NCI-H2107 treated with DMSO at 0.1 percent for 48 hours (cell line): ENCODE data around the gene NPRL2.

ENCODE experiments used
- DNase-seq: peaks from one replicate; lab custom pipeline; 2025; ENCODE audit not compliant: unreplicated experiment; lab: John Stamatoyannopoulos, UW

NPRL2 gene

DNA sequence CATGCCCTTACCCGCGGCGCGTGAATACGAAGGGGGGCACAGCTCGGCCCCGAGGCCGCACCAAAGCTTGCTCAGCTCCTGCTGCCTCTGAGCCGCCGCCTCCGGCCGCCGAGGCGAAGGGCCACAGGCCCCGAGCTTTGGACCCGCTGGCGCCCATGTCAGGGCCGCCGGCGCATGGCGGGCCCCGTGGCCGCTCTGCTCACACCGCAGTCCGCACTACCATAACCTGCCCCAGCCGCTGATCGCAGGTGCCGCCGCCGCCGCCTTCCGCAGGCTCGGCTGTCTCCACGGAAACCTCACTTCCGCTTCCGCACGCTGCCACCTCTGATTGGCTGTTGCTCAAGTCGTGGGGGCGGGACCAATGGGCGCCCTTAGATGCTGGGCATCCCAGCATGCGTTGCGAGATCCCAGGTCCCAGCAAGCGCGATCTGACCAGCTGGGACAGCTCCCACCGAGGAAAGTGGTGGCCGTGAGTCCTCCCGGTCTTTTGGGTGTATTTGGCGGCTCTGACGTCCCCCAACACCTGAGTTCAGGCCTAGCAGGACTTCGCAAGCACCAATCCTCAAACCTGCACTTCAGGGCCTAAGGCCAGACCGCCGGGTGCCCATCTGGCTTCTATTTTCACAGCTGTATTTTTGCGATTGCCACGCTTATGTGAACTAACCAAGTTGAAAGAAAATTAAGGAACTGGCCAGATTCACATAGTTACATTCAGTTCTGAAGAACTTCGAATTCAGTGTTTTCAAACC is 22.5 kb downstream of the NPRL2 start, which contains the start of gene TUSC2:
Gene TUSC2, minus strand, starts transcription at position 281 of the 749 bp plus-strand sequence. Its CDS starts 124 bp downstream, at position 157.
- peak; percentile 78 for DNase-seq

DNA sequence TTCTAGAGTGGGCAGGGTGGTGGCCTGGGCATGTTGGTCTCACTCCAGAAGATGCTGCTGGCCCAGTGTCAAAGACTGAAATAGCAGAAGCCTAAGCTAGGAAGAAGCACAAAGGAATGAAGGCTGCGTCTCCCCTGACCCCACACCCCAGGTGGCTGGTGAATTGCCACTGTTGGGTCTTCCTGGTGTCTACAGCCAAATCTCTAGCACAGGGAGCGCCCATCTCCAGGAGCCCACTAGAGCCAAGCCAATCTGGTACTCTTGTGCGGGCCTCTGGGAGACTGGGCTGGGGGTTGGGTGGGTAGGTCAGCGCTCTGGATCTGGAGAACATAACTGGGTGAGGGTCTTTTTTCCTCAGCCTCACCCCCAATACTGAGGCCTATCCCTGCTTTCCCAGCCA is 23.4 kb downstream of the NPRL2 start:
- DNase-seq = no peak

GRCh38 chr3:50326182-50326541 is 24.4 kb downstream of the NPRL2 start:
- no peak for DNase-seq

DNA sequence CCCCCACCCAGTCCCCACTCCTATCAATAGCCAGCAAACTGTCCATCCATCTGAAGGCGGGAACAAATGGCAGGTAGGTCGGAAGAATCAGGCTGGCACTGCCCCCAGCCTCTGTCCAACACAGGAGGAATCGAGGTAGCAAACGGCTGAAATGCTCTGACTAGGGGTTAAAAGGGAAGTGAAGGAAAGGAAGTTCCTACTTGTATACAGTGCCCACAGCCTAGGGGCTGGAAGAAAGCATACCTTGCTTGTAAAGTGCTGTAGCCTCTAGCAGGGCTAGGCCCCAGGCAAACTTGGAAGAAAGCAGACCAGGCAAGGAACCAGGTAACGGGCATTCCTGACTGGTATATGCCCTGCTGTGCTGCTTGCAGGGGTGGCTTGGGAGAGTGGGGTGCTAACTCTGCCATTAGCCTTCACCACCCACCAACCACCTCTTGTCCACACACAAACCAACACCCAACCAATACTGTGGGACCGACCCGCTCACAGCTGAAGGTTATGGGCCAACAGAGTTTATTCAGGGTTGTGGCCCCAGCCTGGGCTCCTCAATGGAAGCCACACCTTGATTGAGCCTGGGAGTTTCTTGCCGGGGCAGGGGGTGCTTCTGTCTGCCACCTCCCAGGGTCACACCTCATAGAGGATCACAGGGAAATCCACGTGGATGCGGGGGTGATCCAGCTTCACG is 24.9 kb downstream of the NPRL2 start:
- no peak for DNase-seq

- no peak for DNase-seq
Observed at GRCh38 chr3:50325113-50325480, 25.5 kb downstream of the NPRL2 start.

DNA sequence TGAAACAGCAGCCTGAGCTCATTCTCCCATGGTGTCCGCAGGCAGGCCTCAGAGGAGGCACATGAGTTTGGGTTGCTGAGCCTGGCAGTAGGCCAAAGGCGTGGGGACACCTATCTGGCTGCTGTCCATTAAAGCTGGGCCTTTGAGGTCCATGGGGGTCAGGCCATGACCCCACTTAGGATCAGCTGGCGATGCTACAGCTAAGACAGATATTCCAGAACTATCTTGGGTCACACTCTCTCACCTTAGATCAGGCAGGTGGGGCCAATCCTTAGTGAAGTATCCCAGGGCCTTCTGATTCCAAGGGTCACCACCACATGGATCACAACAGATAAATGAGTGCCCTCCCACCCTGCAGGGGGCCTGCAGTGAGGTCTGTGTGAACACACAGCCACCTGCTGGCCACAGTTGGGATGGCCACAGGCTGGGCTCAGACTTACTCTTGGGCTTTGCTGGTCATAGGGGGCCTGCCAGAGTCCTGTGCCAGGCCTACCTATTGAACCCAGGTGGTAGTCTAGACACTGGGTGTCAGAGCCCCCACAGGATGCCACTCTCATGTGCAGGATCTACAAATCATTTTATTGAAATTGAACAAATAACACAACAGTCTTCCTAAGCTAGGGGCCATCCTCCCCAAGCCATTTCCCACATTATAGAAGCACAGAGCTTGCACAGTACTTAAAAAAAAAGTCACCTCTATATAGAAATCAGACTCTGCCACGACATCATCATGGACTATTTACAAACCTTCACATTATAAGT is 26.0 kb downstream of the NPRL2 start:
- DNase-seq = no peak

DNA sequence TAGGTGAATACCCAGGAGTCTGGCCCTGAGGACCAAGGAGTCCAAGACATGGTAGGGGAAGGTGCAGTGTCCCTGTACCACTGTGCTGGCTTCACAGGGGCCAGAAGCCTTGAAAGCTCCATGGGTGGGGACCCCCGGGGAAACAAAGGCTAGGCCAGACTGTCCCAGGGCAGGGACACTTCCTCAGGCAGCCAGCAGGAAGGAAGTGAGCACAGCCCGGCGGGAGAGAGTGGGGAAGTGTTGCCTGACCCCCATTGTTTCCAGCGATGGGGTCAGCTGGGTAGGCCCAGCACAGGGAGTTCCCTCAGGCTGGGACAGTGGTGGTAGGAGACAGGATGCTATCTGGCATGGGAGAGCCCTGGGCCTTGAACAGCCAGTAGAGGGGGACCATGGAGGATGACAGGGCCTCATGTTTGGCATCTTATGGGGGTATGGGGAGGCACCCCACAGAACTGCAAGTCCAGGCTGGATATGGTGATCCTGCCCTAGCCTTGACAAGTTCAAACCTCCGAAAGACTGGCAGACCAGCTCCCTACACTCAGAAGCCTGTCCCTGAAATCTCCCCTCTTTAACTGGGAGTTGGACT is 26.9 kb downstream of the NPRL2 start:
- no peak for DNase-seq

- no peak for DNase-seq
Observed at GRCh38 chr3:50323092-50323600, 27.4 kb downstream of the NPRL2 start.

GRCh38 chr3:50322386-50323091 is 28.0 kb downstream of the NPRL2 start, which contains the start of gene HYAL2:
Gene HYAL2, minus strand, starts transcription at chr3:50322745. Its CDS starts 2,256 bp downstream, at chr3:50320489.
- no peak for DNase-seq

DNA sequence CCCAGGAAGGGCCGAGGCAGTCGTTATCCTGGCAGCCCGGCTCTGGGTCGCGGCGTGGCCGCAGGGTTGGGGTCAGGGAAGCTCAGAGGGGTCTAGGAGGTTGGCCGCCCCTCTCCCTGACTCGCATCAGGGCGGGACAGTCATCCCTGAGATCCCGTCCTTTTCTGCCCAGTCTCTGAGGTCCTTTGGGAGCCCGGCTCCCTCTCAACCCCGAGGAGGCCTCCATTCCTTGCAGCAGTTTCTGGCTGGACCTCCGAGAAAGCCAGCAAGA is 28.5 kb downstream of the NPRL2 start:
- no peak for DNase-seq

DNA sequence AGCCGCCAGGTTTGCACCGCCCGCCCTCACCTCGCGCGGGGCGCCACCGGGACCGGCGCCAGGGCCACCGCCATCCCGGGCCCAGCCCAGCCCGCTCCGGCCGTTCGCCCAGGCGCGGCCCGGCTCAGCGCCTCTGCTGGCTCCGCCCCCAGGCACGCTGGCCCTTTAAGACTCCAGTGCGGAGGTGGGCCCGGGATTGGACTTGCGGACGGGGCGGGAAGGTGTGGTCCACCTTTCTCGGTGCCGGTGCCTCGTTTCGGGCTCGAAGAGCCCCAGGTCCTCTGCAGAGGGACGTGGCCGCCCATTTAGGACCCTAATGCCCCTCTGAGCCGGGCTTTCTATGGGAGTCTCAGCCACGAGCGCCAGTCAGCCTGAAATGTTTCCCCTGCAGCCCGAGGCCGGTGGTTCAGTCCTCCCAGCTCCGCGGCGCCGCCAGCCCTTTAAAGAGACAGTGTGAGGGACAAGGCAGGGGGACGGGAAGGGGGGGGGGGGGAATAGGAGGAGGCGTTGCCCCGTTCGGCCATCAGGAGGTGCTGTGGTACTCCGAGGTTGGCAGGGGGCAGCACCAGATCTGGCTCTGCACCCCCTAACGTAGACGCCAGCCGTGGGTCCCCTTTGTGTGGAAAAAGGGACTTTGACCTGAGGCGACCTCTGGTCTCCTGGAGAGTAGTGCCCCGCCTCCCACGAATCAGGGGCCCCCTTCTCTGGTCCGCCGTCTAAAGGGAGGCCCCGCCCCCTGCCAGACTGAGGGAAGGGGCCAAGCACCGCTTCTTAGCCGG is 29.1 kb downstream of the NPRL2 start:
- DNase-seq = peak; percentile 55

GRCh38 chr3:50320853-50321335 is 29.7 kb downstream of the NPRL2 start:
- no peak for DNase-seq

GRCh38 chr3:50319894-50320625 is 30.5 kb downstream of the NPRL2 start:
- DNase-seq = no peak

DNA sequence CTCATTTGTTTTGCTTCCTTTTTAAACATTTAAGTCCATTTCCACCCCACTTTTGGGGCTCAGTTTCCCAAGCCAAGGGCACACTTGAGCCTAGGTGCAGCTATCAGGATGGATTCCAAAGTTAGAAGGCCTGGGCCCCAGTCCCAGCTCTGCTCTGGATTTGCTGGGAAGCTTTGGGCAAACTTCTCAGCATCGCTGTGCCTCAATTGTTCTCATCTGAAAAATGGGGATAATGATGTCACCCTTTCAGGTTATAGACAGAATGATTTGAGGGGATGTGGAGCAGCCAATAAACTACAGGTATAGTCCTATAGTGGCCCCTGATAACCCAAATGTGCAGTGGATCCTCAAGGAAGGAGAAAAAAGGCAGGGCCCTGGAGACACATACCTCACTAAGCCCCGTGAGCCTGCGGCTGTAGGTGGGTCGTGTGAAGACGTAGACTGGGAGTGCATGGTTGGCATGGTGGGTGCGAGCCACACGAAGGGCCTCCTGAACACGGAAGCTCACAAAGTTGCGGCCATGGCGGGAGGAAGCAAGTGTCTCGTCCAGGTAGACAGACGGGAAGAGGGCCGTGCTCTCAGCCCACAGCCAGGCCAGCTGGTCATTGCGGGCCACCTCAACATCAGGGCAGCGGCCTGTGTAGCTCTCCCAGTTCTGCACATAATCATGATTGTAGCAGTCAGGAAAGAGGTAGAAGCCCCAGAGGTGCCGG is 31.2 kb downstream of the NPRL2 start:
- DNase-seq = no peak

DNA sequence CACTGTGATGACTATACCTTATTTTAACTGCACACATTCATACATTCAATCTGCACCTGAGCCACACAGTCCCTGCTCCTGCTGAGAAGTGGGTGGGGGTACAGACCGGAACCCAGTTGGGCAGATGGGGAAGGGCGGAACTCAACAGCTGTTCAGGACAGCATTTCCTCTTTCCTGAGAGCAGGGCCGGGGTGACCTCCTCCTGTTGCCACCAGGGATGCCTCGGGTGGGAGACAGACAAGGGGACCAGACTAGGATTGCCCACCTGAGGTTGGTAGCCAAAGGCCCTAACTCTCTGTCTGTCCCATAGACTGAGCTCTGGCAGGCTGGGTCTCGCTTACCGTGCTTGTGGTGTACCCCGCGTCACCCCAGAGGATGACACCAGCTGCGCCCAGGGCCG is 32.0 kb downstream of the NPRL2 start:
- no peak for DNase-seq

- no peak for DNase-seq
Observed at GRCh38 chr3:50318163-50318562, 32.4 kb downstream of the NPRL2 start.

DNA sequence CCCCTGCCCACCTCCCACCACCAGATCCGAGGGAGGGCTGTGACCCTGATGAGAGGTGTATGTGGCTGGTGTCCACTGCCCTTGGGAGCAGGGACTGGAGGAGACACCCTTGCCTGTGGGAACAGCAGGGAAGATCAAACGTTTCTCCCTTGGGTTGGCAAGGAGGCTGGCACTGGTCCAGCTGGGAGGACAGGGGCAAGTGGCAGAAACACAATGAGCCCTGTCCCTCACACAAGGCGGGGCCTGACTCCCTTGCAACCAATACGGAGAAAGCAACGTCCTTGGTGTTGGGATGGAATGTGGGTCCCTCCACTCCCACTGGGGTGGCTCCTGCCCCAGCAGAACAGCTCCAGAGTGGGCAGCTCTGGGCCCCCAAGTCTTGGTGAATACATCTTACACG is 33.3 kb downstream of the NPRL2 start:
- DNase-seq = no peak

DNA sequence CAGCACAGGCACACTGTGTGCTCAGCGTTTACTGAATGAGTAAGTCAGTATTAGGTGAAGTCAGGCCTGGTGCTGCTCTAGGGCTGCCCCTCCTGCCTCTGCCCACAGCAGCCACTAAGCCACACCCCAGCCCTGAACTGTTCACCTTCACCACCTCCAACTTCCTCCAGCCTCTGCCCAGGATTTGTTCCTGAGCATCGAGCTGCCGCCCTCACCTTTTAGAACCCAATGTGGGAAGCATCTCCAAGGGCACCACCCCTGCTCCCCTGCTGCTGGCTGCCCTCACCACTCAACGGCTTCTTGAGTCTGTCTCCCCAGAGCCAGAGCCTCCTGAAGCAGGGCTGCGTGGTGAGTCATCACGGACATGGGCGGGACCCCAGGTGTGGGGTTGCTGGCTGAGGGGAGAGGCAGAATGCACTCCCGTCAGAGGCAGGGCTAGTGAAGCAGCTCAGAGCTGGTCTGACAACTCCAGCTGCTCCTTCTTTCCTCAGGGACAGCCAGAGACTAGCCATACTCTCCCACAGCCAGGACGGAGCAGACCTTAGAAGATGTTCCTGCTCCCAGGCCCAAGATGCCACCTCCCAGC is 33.8 kb downstream of the NPRL2 start:
- DNase-seq = no peak
